K562 (cell line): ENCODE data around the gene GTF3C1. TPM values are rescaled to one million over a fixed set of nuclear protein-coding genes. Genes with fewer than 3 reads are reported as not detected.
"Not testable (repeated sequence)": the region's sequence is repeated elsewhere in the genome, so short reads cannot be mapped to it uniquely, and the experiment has no call there.

Experiments used
- ATAC-seq: fragments of 200-7000 bp; cut with Tn5 transposase; 3 replicates; pipeline ENCODE4 v1.9.1; 2020; ENCODE audit warnings: moderate library complexity
- BruUV-seq: library from RNA; stranded (reverse); fragments of 400-500 nt; replicated peaks from 2 replicates; lab custom pipeline; 2021; lab: Mats Ljungman, UMichigan
- CTCF ChIA-PET: fragments of 300-600 bp; formaldehyde crosslinking; extraction: SDS; loops from one replicate; lab custom pipeline; 2021; ENCODE audit warnings: low intra/inter-chr PET ratio; lab: Yijun Ruan, JAX
- POLR2A ChIA-PET: fragments of 300-600, 350-650 bp; sonication (Branson Sonifier 250); formaldehyde crosslinking; extraction: SDS; loops from one replicate; lab custom pipeline; 2021; ENCODE audit warnings: antibody characterized with exemption, inconsistent platforms; lab: Yijun Ruan, JAX
- DNase-seq, 4 experiments: peaks; one replicate each; pipeline versions ENCODE4 v3.0.0 to v3.0.0-alpha.2; 2011 to 2018; ENCODE audit warnings: low spot score in 3 of 4, mixed read lengths in 3 of 4; ENCODE audit errors: extremely low read depth in 1 of 4
- FAIRE-seq: peaks from 2 replicates; lab custom pipeline; 2011; peaks lifted over from hg19 to GRCh38; lab: Jason Lieb, UNC
- H2AFZ ChIP-seq: 2 replicates; pipeline ENCODE4 v1.6.0; 2011; ENCODE audit warnings: low read depth, low read length, control low read depth, inconsistent platforms
- H3K27ac ChIP-seq: fragments of 200-600 bp; 3 replicates; pipeline ENCODE4 v1.8.0; 2011; ENCODE audit warnings: low read depth, mild to moderate bottlenecking, control low read depth, inconsistent platforms, low read length, moderate library complexity, mixed read lengths; ENCODE audit errors: extremely low read depth
- H3K27me3 ChIP-seq, 2 experiments: fragments of 300-600 bp in 1 of 2; 2 replicates in 1 of 2; 3 replicates in 1 of 2; pipeline versions ENCODE4 v1.6.0 to v1.8.0; 2011; ENCODE audit warnings: inconsistent platforms in 2 of 2, low read length in 2 of 2, mild to moderate bottlenecking in 1 of 2, mixed read lengths in 1 of 2, moderate library complexity in 1 of 2; ENCODE audit not compliant: control insufficient read depth in 2 of 2, insufficient read depth in 2 of 2
- H3K36me3 ChIP-seq: fragments of 300-600 bp; 3 replicates; pipeline ENCODE4 v1.8.0; 2011; ENCODE audit warnings: mild to moderate bottlenecking, low read length, inconsistent platforms; ENCODE audit not compliant: control insufficient read depth, insufficient read depth
- H3K4me1 ChIP-seq, 2 experiments: fragments of 200-600 bp in 1 of 2; replicated peaks in 1 of 2; 2 replicates in 1 of 2; 3 replicates in 1 of 2; pipeline versions ENCODE4 v1.5.1 to v1.8.0; 2011; ENCODE audit warnings: inconsistent platforms in 2 of 2, low read length in 2 of 2, mild to moderate bottlenecking in 1 of 2, mixed read lengths in 1 of 2, moderate library complexity in 1 of 2; ENCODE audit not compliant: control insufficient read depth in 2 of 2, insufficient read depth in 2 of 2
- H3K4me2 ChIP-seq: 2 replicates; pipeline ENCODE4 v1.6.1; 2011; ENCODE audit warnings: low read length, control low read depth, inconsistent platforms, mixed read lengths; ENCODE audit not compliant: insufficient read depth
- H3K4me3 ChIP-seq: fragments of 200-600 bp; sonication (generic), shearing (Covaris generic); 2 replicates; pipeline ENCODE4 v1.5.1; 2016; ENCODE audit warnings: control low read depth, inconsistent platforms
- H3K79me2 ChIP-seq: fragments of 200-600 bp; 3 replicates; pipeline ENCODE4 v1.8.0; 2011; ENCODE audit warnings: low read length, inconsistent platforms; ENCODE audit not compliant: control insufficient read depth, insufficient read depth
- H3K9ac ChIP-seq, 2 experiments: 2 replicates each; pipeline versions ENCODE4 v1.6.0 to v1.6.1; 2011; ENCODE audit warnings: low read depth in 2 of 2, low read length in 2 of 2, control low read depth in 1 of 2, inconsistent platforms in 1 of 2, mild to moderate bottlenecking in 1 of 2, mixed read lengths in 1 of 2; ENCODE audit not compliant: insufficient read depth in 1 of 2
- H3K9me1 ChIP-seq: one replicate; pipeline ENCODE4 v1.6.0; 2011; ENCODE audit warnings: inconsistent platforms, mild to moderate bottlenecking, low read length, moderate library complexity; ENCODE audit not compliant: control insufficient read depth, insufficient read depth
- H3K9me3 ChIP-seq: replicated peaks from 2 replicates; pipeline ENCODE4 v1.5.1; 2011; ENCODE audit warnings: low read depth, low read length, inconsistent platforms; ENCODE audit not compliant: control insufficient read depth, insufficient read depth
- H4K20me1 ChIP-seq: replicated peaks from 2 replicates; pipeline ENCODE4 v1.6.1; 2011; ENCODE audit warnings: low read length, inconsistent platforms, mixed read lengths; ENCODE audit not compliant: control insufficient read depth, insufficient read depth
- CHD7 ChIP-seq: fragments of 200-600 bp; sonication (generic); IDR thresholded peaks from one replicate; pipeline ENCODE4 v1.6.1; 2012; ENCODE audit warnings: mild to moderate bottlenecking, low read depth, low read length, inconsistent platforms
- HLTF ChIP-seq: fragments of 450-650 bp; IDR thresholded peaks from 2 replicates; pipeline ENCODE4 v1.6.1; 2016
- HMG20A ChIP-seq: fragments of 450-650 bp; formaldehyde crosslinking; conservative IDR thresholded peaks from 2 replicates; pipeline ENCODE4 v1.4.0; 2020; ENCODE audit warnings: mild to moderate bottlenecking, mixed read lengths
- HOMEZ ChIP-seq: fragments of 250-450 bp; sonication (Bioruptor Pico); IDR thresholded peaks from 2 replicates; pipeline ENCODE4 v1.4.0; 2020; ENCODE audit warnings: mild to moderate bottlenecking, moderate library complexity
- ILK ChIP-seq: fragments of 450-650 bp; IDR thresholded peaks from 2 replicates; pipeline ENCODE4 v1.6.1; 2016; ENCODE audit warnings: missing genetic modification characterization, low read depth, mild to moderate bottlenecking, missing compliant biosample characterization, moderate library complexity, borderline replicate concordance
- SIN3B ChIP-seq: fragments of 450-650 bp; IDR thresholded peaks from 2 replicates; pipeline ENCODE4 v1.6.1; 2017; ENCODE audit warnings: low read depth, mild to moderate bottlenecking, moderate library complexity
- U2AF2 ChIP-seq: fragments of 200-400 bp; formaldehyde crosslinking; optimal IDR thresholded peaks from 2 replicates; pipeline ENCODE3; 2017; ENCODE audit warnings: low read depth, mild to moderate bottlenecking, low read length
- ZKSCAN8 ChIP-seq: fragments of 200-800 bp; sonication (Bioruptor generic); IDR thresholded peaks from 2 replicates; pipeline ENCODE4 v1.6.1; 2016; ENCODE audit warnings: missing genetic modification characterization, missing compliant biosample characterization
- WGBS: fragments of 100-300 bp; shearing (Covaris generic); methylation state at CpG from one replicate; pipeline ENCODE4 v1.1.6; 2016; ENCODE audit warnings: low coverage, mixed read lengths; ENCODE audit not compliant: insufficient coverage; ENCODE audit errors: missing lambda C conversion rate; 5-methylcytosine and 5-hydroxymethylcytosine counted together
- in situ Hi-C: fragments of 300-500 bp; cut with MboI; formaldehyde crosslinking; loops from 4 replicates; pipeline ENCODE4 v1.15.0; 2018; ENCODE audit warnings: inconsistent platforms, mixed read lengths
- intact Hi-C: fragments of 100-400 bp; cut with micrococcal nuclease; formaldehyde crosslinking; loops from 2 replicates; pipeline ENCODE4 v1.14.2; 2022
- polyA plus RNA-seq, 8 experiments: library from polyadenylated mRNA; depleted of rRNA in 4 of 8; stranded (reverse) in 5 of 8; unstranded in 3 of 8; fragments of >200 nt; fragmentation: Nextera tagmentation in 2 of 8; fragmentation: Illumina TruSeq in 1 of 8; extraction: Ambion mirVana in 2 of 8; extraction: Trizol in 1 of 8; gene quantifications; 2 replicates each; pipeline versions ENCODE4 v1.2.1 to v1.2.3, GENCODE V29; 2011 to 2014; ENCODE audit warnings: inconsistent platforms in 1 of 8, missing spikeins in 1 of 8
- total RNA-seq, 7 experiments: library from RNA; depleted of rRNA in 6 of 7; stranded (reverse); fragments of >200 nt in 6 of 7; fragmentation: Illumina TruSeq in 2 of 7; extraction: Trizol in 2 of 7; gene quantifications; 2 replicates each; pipeline versions ENCODE4 v1.2.1 to v1.2.3, GENCODE V29; 2011 to 2021; ENCODE audit warnings: low replicate concordance in 1 of 7

Gene GTF3C1
- total and polyA plus RNA-seq, 9 of the 15 experiments (the other 6 are each of a cell fraction or from before 2014, with no cell fraction given) = 0.72 to 63.6 (median 30.9) TPM

- TF ChIP-seq CHD7 = no peak
- TF ChIP-seq HLTF = no peak
- no peak for TF ChIP-seq SIN3B
- TF ChIP-seq ILK (tag) = no peak
- TF ChIP-seq HOMEZ (CRISPR knock-in tag) = no peak
- no peak for TF ChIP-seq ZKSCAN8 (CRISPR knock-in tag)
- TF ChIP-seq U2AF2 = no peak
- no peak for TF ChIP-seq HMG20A (CRISPR knock-in tag)
These were observed 91.5 kb downstream of the GTF3C1 start (continued) for GRCh38 chr16:27458258-27458657.

GRCh38 chr16:27457605-27457900 is 92.2 kb downstream of the GTF3C1 start:
- POLR2A ChIA-PET = not testable (repeated sequence)

More at GRCh38 chr16:27457605-27457900, 92.2 kb downstream of the GTF3C1 start:
- H3K36me3 ChIP-seq = peaks cover 15% of the 10 kb centered on the region; the same call in 1 of the 3 replicates
- H4K20me1 ChIP-seq, H3K9me3 ChIP-seq, FAIRE-seq, H3K4me2 ChIP-seq, H3K79me2 ChIP-seq, H3K4me1 ChIP-seq, DNase-seq, H2AFZ ChIP-seq, H3K4me3 ChIP-seq, ATAC-seq, H3K9ac ChIP-seq, BruUV-seq, H3K27ac ChIP-seq, H3K9me1 ChIP-seq: not testable (repeated sequence)
- CTCF ChIA-PET = interaction anchor here (0.7 to 2.9 kb wide), 3 partner anchors 278 to 375 kb away, joined by 3 to 13 read pairs (median 12); no protein-coding TSS in a partner anchor
- intact Hi-C loops (loop anchor here (2.0 to 5.0 kb wide), 3 partner anchors 90 to 280 kb away; no protein-coding TSS in a partner anchor), in situ Hi-C loops (loop anchor here (10.0 kb wide), 1 partner anchor 283 kb away; no protein-coding TSS in a partner anchor)
- H3K27me3 ChIP-seq = peaks cover 7 to 23% of the 10 kb centered on the region in 2 experiments; a peak in 4 of 5 replicates
- WGBS = 45% methylated on average over 14 of the region's 17 CpGs
